ENCODE data around the gene TMEM109.

GRCh38 chr11:60880643-60881282 lies 33.2 kb upstream of the TMEM109 start:
- TF ChIP-seq LEF1 (IDR thresholded peaks at IDR 0.05; ENCODE audit: borderline replicate concordance), result no peak
- no peak for TF ChIP-seq FOXA1 (IDR thresholded peaks at IDR 0.05)
- no peak for TF ChIP-seq HDGF (IDR thresholded peaks at IDR 0.05; ENCODE audit: borderline replicate concordance)

Data from HEK293T (cell line).